ENCODE data around the gene EPB41L5.

EPB41L5 gene

GRCh38 chr2:120059483-120059882 lies 46.6 kb downstream of the EPB41L5 start:
- Histone ChIP-seq H3K27ac (ENCODE audit: low read length, poor library complexity, severe bottlenecking) (no peak overlapping the region), H3K4ac (ENCODE audit: low read depth in 1 of 2, low read length in 2 of 2) (no peak overlapping the region), H4K91ac (ENCODE audit: low read length) (no peak overlapping the region), H3K4me2 (ENCODE audit: low read length, poor library complexity, severe bottlenecking) (no peak overlapping the region), H3K14ac (ENCODE audit: low read length in 2 of 2) (no peak overlapping the region), H3K9ac (ENCODE audit: low read length) (no peak overlapping the region), H3K4me3 (ENCODE audit: insufficient read depth in 1 of 2, low read depth in 1 of 2, low read length in 2 of 2) (no peak overlapping the region), H2BK5ac (ENCODE audit: low read depth, low read length, poor library complexity, severe bottlenecking) (no peak overlapping the region), H2BK120ac (ENCODE audit: low read depth, low read length) (no peak overlapping the region), H2BK15ac (ENCODE audit: low read depth, poor library complexity, severe bottlenecking) (no peak overlapping the region), H3K18ac (ENCODE audit: low read depth in 1 of 2, low read length in 2 of 2) (no peak overlapping the region), H3K9me3 (ENCODE audit: control insufficient read depth, low read length) (peaks cover 3% of the 10 kb centered on the region), H3K23ac (ENCODE audit: low read length in 2 of 2) (no peak overlapping the region), H3K4me1 (ENCODE audit: control insufficient read depth, insufficient read depth, low read depth, low read length) (no peaks in the 10 kb centered on the region), H2AK5ac (ENCODE audit: low read length, severe bottlenecking) (no peak overlapping the region), H2BK12ac (ENCODE audit: low read length in 2 of 2) (no peak overlapping the region), H2AFZ (ENCODE audit: low read depth, low read length) (no peak overlapping the region), H4K8ac (ENCODE audit: low read length) (no peak overlapping the region), H3K36me3 (ENCODE audit: control insufficient read depth in 1 of 2, insufficient read depth in 2 of 2, low read depth in 1 of 2, low read length in 2 of 2) (peaks cover 0 to 4% of the 10 kb centered on the region in 2 experiments), H3K79me1 (replicated peaks; ENCODE audit: low read length, poor library complexity, severe bottlenecking) (peaks cover 10% of the 10 kb centered on the region), H3K27me3 (ENCODE audit: control insufficient read depth in 1 of 2, insufficient read depth in 1 of 2, low read length in 2 of 2) (no peaks in the 10 kb centered on the region)
- DNase-seq, result no peak
- WGBS, result 98% methylated on average over 5 of the region's 8 CpGs

GRCh38 chr2:120060088-120060623 lies 47.3 kb downstream of the EPB41L5 start:
- Histone ChIP-seq H3K4me1 (ENCODE audit: control insufficient read depth, insufficient read depth, low read depth, low read length) (no peaks in the 10 kb centered on the region), H3K18ac (ENCODE audit: low read depth in 1 of 2, low read length in 2 of 2) (no peak overlapping the region), H3K4me3 (ENCODE audit: insufficient read depth in 1 of 2, low read depth in 1 of 2, low read length in 2 of 2) (no peak overlapping the region), H2BK5ac (ENCODE audit: low read depth, low read length, poor library complexity, severe bottlenecking) (no peak overlapping the region), H3K23ac (ENCODE audit: low read length in 2 of 2) (no peak overlapping the region), H3K27me3 (ENCODE audit: control insufficient read depth in 1 of 2, insufficient read depth in 1 of 2, low read length in 2 of 2) (no peaks in the 10 kb centered on the region), H2BK12ac (ENCODE audit: low read length in 2 of 2) (no peak overlapping the region), H3K4ac (ENCODE audit: low read depth in 1 of 2, low read length in 2 of 2) (no peak overlapping the region), H4K91ac (ENCODE audit: low read length) (no peak overlapping the region), H2AFZ (ENCODE audit: low read depth, low read length) (no peak overlapping the region), H4K8ac (ENCODE audit: low read length) (no peak overlapping the region), H2BK15ac (ENCODE audit: low read depth, poor library complexity, severe bottlenecking) (no peak overlapping the region), H3K9ac (ENCODE audit: low read length) (no peak overlapping the region), H3K27ac (ENCODE audit: low read length, poor library complexity, severe bottlenecking) (no peak overlapping the region), H3K36me3 (ENCODE audit: control insufficient read depth in 1 of 2, insufficient read depth in 2 of 2, low read depth in 1 of 2, low read length in 2 of 2) (no peaks in the 10 kb centered on the region), H2BK120ac (ENCODE audit: low read depth, low read length) (no peak overlapping the region), H3K4me2 (ENCODE audit: low read length, poor library complexity, severe bottlenecking) (no peak overlapping the region), H2AK5ac (ENCODE audit: low read length, severe bottlenecking) (no peak overlapping the region), H3K9me3 (ENCODE audit: control insufficient read depth, low read length) (peaks cover under 1% of the 10 kb centered on the region), H3K14ac (ENCODE audit: low read length in 2 of 2) (no peak overlapping the region), H3K79me1 (replicated peaks; ENCODE audit: low read length, poor library complexity, severe bottlenecking) (peaks cover 6% of the 10 kb centered on the region)
- DNase-seq, result no peak
- WGBS, result 80% methylated on average over 1 of the region's 2 CpGs

- Histone ChIP-seq H3K9ac (ENCODE audit: low read length) (no peak overlapping the region), H3K9me3 (ENCODE audit: control insufficient read depth, low read length) (no peaks in the 10 kb centered on the region), H2AK5ac (ENCODE audit: low read length, severe bottlenecking) (no peak overlapping the region), H2BK15ac (ENCODE audit: low read depth, poor library complexity, severe bottlenecking) (no peak overlapping the region), H3K18ac (ENCODE audit: low read depth in 1 of 2, low read length in 2 of 2) (no peak overlapping the region), H2BK120ac (ENCODE audit: low read depth, low read length) (no peak overlapping the region), H3K4ac (ENCODE audit: low read depth in 1 of 2, low read length in 2 of 2) (no peak overlapping the region), H3K23ac (ENCODE audit: low read length in 2 of 2) (no peak overlapping the region), H4K91ac (ENCODE audit: low read length) (no peak overlapping the region), H2AFZ (ENCODE audit: low read depth, low read length) (no peak overlapping the region), H3K27me3 (ENCODE audit: control insufficient read depth in 1 of 2, insufficient read depth in 1 of 2, low read length in 2 of 2) (no peaks in the 10 kb centered on the region), H3K79me1 (replicated peaks; ENCODE audit: low read length, poor library complexity, severe bottlenecking) (peaks cover 8% of the 10 kb centered on the region), H4K8ac (ENCODE audit: low read length) (no peak overlapping the region), H3K14ac (ENCODE audit: low read length in 2 of 2) (no peak overlapping the region), H3K4me2 (ENCODE audit: low read length, poor library complexity, severe bottlenecking) (no peak overlapping the region), H3K4me1 (ENCODE audit: control insufficient read depth, insufficient read depth, low read depth, low read length) (no peaks in the 10 kb centered on the region), H2BK12ac (ENCODE audit: low read length in 2 of 2) (no peak overlapping the region), H3K36me3 (ENCODE audit: control insufficient read depth in 1 of 2, insufficient read depth in 2 of 2, low read depth in 1 of 2, low read length in 2 of 2) (peaks cover 0 to 4% of the 10 kb centered on the region in 2 experiments), H3K27ac (ENCODE audit: low read length, poor library complexity, severe bottlenecking) (no peak overlapping the region), H2BK5ac (ENCODE audit: low read depth, low read length, poor library complexity, severe bottlenecking) (no peak overlapping the region), H3K4me3 (ENCODE audit: insufficient read depth in 1 of 2, low read depth in 1 of 2, low read length in 2 of 2) (no peak overlapping the region)
- no CpG with 5 or more reads among the region's 1 CpG for WGBS
- peak; percentile 41 for DNase-seq
Measured at GRCh38 chr2:120064664-120065063, 51.8 kb downstream of the EPB41L5 start.

GRCh38 chr2:120066800-120067547 lies 54.1 kb downstream of the EPB41L5 start:
- Histone ChIP-seq H3K23ac (ENCODE audit: low read length in 2 of 2) (no peak overlapping the region), H3K27me3 (ENCODE audit: control insufficient read depth in 1 of 2, insufficient read depth in 1 of 2, low read length in 2 of 2) (no peaks in the 10 kb centered on the region), H3K4me2 (ENCODE audit: low read length, poor library complexity, severe bottlenecking) (no peak overlapping the region), H3K4me3 (ENCODE audit: insufficient read depth in 1 of 2, low read depth in 1 of 2, low read length in 2 of 2) (no peak overlapping the region), H3K36me3 (ENCODE audit: control insufficient read depth in 1 of 2, insufficient read depth in 2 of 2, low read depth in 1 of 2, low read length in 2 of 2) (peaks cover 0 to 4% of the 10 kb centered on the region in 2 experiments), H4K91ac (ENCODE audit: low read length) (no peak overlapping the region), H3K9ac (ENCODE audit: low read length) (no peak overlapping the region), H3K27ac (ENCODE audit: low read length, poor library complexity, severe bottlenecking) (no peak overlapping the region), H2AK5ac (ENCODE audit: low read length, severe bottlenecking) (no peak overlapping the region), H2BK120ac (ENCODE audit: low read depth, low read length) (no peak overlapping the region), H2BK5ac (ENCODE audit: low read depth, low read length, poor library complexity, severe bottlenecking) (no peak overlapping the region), H2AFZ (ENCODE audit: low read depth, low read length) (no peak overlapping the region), H3K9me3 (ENCODE audit: control insufficient read depth, low read length) (no peaks in the 10 kb centered on the region), H3K79me1 (replicated peaks; ENCODE audit: low read length, poor library complexity, severe bottlenecking) (peaks cover 8% of the 10 kb centered on the region), H3K18ac (ENCODE audit: low read depth in 1 of 2, low read length in 2 of 2) (no peak overlapping the region), H2BK15ac (ENCODE audit: low read depth, poor library complexity, severe bottlenecking) (no peak overlapping the region), H3K4me1 (ENCODE audit: control insufficient read depth, insufficient read depth, low read depth, low read length) (no peaks in the 10 kb centered on the region), H3K14ac (ENCODE audit: low read length in 2 of 2) (no peak overlapping the region), H3K4ac (ENCODE audit: low read depth in 1 of 2, low read length in 2 of 2) (no peak overlapping the region), H4K8ac (ENCODE audit: low read length) (no peak overlapping the region), H2BK12ac (ENCODE audit: low read length in 2 of 2) (no peak overlapping the region)
- 57% methylated on average over 4 of the region's 6 CpGs for WGBS
- peak; percentile 53 for DNase-seq

Measured in mesenchymal stem cell (in vitro differentiated cells and primary cell).